Left forelimb (tissue), 1 donor: ENCODE measurements around the gene ELFN2.
"Not testable (repeated sequence)": the region's sequence is repeated elsewhere in the genome, so short reads cannot be mapped to it uniquely, and the experiment has no call there.

Experiments
- DNase-seq: peaks from one replicate; pipeline ENCODE4 v3.0.0-alpha.2; 2018; ENCODE audit warnings: low spot score

ELFN2 gene, protein sequence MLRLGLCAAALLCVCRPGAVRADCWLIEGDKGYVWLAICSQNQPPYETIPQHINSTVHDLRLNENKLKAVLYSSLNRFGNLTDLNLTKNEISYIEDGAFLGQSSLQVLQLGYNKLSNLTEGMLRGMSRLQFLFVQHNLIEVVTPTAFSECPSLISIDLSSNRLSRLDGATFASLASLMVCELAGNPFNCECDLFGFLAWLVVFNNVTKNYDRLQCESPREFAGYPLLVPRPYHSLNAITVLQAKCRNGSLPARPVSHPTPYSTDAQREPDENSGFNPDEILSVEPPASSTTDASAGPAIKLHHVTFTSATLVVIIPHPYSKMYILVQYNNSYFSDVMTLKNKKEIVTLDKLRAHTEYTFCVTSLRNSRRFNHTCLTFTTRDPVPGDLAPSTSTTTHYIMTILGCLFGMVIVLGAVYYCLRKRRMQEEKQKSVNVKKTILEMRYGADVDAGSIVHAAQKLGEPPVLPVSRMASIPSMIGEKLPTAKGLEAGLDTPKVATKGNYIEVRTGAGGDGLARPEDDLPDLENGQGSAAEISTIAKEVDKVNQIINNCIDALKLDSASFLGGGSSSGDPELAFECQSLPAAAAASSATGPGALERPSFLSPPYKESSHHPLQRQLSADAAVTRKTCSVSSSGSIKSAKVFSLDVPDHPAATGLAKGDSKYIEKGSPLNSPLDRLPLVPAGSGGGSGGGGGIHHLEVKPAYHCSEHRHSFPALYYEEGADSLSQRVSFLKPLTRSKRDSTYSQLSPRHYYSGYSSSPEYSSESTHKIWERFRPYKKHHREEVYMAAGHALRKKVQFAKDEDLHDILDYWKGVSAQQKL

DNA sequence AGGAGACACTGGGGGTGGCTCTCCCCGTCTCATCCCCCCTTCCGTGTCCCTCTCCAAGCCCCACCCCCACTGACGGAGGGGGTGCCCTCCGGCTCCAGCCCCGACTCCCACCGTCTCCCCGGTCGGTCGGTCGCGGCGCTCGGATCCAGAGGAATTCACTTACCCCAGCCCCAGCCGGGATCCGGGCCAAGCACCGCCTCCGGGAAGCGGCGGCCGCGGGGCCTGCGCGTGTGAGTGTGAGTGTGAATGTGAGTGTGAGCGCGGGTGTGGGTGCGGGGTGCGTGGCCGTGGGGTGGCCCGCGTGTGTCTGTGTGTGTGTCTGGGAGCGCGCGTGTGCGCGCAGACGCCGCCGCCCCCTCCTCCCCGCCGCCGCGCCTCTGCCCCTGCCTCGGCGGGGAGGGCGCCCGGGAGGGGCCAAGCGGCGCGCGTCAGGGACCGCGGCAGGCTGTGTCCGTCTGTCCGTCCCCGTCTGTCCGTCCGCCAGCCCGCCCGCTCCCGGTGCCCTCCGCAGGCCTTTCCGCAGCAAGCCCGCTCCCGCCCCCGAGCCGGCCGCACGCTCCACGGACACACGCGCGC, at the start of gene ELFN2:
ELFN2 (minus strand) TSS at position 345 of the 576 bp plus-strand sequence. CDS start 51,945 bp downstream, outside the sequence.
- no peak for DNase-seq

GRCh38 chr22:37476389-37477329, 49.4 kb upstream of the ELFN2 start:
- no peak for DNase-seq

- DNase-seq, result no peak
These were observed 47.3 kb upstream of the ELFN2 start for GRCh38 chr22:37474447-37475090.

GRCh38 chr22:37473437-37473946, 46.2 kb upstream of the ELFN2 start:
- no peak for DNase-seq

DNA sequence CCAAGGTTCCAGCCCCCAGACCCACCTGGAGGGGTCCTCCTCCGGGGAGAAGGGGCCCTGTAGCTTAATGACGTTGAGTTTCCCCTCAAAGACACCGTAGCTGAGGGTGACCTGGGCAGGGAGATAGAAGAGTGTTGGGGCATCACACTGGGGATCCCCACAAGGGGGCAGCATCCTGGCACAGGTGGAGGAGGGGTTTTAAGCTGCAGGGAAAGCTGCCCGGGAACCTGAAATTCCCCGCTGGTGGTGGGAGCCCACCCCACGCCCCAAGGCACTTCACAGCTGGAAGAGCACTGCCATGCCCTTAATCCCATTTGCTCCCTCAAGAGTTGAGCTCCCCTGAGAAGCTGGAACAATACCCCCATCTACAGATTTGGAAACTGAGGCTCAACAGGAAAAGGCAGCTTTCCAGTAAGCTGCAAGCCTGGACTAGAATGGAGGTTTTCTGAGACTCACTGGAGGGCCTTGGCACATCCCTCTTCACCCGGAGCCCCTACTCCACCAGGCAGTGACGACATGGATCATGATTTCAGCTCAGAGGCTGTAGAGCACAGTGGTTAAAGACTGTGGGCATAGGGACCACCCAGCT, 45.2 kb upstream of the ELFN2 start:
- DNase-seq, result no peak

DNA sequence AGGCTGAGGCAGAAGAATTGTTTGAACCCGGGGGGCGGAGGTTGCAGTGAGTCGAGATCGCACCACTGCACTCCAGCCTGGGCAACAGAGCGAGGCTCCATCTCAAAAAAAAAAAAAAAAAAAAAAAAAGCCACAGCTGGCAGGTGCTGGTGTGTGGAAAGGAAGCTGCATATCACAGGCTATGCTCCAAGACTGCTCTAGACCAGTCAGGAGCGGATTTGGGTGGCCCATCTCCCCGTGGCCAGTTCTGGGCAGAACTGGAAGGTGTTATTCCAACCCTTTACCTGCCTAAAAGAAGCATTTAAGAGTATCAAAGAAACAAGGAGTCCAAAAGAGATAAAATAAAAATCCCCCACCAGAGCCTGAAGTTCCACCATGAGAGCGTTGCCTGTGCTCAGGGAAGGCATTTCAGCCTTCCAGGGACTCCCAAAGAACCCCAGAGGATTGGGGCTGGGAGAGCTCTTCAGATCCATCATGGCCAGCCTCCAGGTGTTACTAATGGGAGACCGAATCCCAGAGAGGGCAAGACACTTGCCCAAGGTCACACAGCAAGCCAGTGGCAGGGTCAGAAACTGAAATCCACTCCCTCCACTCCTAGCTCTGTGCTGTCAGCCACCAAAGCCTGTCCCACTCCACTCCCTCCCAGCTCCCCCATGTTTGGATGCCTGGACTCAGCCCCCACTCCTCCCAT, 44.6 kb upstream of the ELFN2 start:
- DNase-seq, result no peak

- no peak for DNase-seq
These were observed 42.8 kb upstream of the ELFN2 start for GRCh38 chr22:37470087-37470445.

- no peak for DNase-seq
These were observed 42.3 kb upstream of the ELFN2 start for GRCh38 chr22:37469416-37470086.

DNA sequence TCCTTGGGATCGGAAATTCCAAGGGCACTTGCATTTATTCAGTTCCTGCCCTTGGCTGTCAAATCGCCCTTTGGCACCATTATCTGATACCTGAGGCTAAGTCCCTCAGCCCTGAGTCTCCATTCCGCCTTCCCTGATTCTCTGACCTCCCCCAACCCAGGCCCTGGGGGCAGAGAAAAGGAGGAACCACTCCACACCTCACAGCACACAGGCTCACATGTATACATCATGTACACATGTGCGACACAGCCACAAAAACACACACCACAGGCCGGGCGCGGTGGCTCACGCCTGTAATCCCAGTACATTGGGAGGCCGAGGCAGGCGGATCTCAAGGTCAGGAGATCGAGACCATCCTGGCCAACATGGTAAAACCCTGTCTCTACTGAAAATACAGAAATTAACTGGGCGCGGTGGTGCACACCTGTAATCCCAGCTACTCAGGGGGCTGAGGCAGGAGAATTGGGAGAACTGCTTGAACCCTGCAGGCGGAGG, 41.0 kb upstream of the ELFN2 start:
- DNase-seq, result not testable (repeated sequence)

- no peak for DNase-seq
These were observed 40.2 kb upstream of the ELFN2 start for GRCh38 chr22:37467391-37467955.

- no peak for DNase-seq
These were observed 36.9 kb upstream of the ELFN2 start for GRCh38 chr22:37464181-37464580.

DNA sequence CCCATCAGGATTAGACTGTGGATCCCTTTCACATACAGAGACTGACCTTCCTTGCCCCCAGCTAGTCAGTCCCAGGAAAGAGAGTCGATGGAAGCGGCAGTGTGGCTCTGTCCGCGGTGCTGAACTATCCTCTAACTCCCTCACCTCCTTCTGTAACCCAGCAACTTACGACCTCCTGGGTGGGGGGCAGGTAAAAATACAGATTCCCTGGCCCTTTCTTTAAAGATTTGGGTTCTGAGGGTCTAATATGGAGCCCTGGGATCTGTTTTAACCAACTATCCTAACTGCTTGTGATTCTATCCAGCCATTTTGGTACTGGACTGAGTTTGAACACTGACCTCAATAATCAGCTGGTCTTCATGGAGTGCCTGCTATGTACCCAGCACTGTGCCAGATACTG, 35.7 kb upstream of the ELFN2 start:
- no peak for DNase-seq

DNA sequence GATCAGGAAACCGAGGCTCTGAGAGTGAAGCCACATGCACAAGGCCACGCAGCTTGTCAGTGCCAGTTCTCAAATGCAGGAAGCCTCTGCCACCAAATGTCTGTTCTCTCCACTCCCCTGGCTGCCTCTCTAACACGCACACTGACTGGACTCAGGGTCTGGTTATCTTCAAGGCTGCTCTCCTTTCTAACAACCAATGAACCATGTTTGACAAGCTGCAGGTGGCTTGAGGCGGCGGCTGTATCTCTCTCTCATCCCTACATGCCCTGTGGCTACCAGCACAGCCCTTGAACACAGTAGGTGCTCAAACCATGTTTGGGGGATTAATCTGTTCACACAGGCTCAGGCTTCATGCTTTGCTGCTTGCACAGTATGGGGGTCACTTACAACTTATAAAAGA, 35.2 kb upstream of the ELFN2 start:
- DNase-seq, result no peak

DNA sequence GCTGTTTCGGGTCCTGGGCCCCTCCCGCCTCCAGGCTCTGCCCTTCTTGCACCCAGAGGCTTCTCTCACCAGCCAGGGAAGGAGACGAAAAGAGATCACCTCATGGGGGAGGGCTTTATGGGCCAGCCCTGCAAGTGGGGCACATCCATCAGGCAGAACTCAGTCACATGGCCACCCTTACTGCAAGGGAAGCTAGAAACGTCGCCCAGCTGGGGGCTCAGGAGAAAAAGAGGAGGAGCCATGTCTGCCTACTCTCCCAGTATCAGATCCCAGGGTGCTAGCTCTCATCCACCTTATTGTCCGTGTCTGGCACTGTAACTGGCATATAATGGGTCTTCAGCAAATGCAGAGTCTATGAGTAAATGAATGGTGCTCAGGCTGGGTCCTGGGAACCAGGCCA, 34.7 kb upstream of the ELFN2 start:
- no peak for DNase-seq

DNA sequence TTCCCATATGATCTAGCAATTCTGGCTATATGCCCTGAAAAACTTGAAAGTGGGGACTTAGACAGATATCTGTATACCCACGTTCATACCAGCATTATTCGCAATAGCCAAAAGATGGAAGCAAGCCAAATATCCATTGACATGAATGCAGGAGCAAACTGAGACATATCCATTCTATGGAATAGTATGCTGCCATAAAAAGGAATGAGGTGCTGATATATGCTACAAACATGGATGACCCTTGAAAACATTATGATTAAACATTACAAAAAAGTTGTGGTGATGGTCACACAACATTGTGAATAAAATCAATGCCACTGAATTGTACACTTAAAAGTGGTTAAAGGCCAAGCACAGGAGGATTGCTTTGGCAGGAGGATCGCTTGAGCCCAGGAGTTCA, 33.4 kb upstream of the ELFN2 start:
- no peak for DNase-seq

GRCh38 chr22:37459206-37459605, 31.9 kb upstream of the ELFN2 start:
- DNase-seq, result no peak

GRCh38 chr22:37457093-37457893, 30.0 kb upstream of the ELFN2 start:
- DNase-seq, result peak; percentile 81

GRCh38 chr22:37456346-37456745, 29.1 kb upstream of the ELFN2 start:
- DNase-seq, result peak; percentile 55
